ENCODE results near the gene TRABD2B. TPM values are rescaled to one million over a fixed set of nuclear protein-coding genes. Genes with fewer than 3 reads are reported as not detected.

Gene TRABD2B
- total and polyA plus RNA-seq, 2 donors from 2014 or later: 19.8 to 62.0 TPM

DNA sequence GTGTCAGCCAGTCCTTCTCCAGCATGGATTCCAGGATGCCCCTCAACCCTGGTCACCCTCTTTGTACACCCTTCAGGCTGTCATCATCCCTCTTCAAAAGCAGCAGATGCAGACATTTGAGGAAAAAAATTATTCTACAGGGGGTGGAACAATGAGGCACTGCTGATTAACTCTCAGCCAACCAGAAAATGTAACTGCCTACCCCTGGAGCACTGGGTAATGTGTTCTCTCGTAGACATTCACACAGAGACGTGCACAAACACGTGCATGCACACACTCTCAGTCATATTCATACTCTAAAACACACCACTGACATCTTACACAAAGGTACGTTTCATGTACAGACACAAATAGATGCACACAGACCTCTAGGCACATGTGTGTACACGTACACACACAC is 175.4 kb downstream of the TRABD2B start:
- Histone ChIP-seq H3K4me3 (ENCODE audit: low read length in 3 of 3) (no peak overlapping the region), H3K27me3 (ENCODE audit: control insufficient read depth, insufficient read depth, low read length) (no peaks in the 10 kb centered on the region), H3K9ac (ENCODE audit: low read length in 3 of 3) (no peak overlapping the region), H3K4me1 (ENCODE audit: control insufficient read depth in 2 of 3, insufficient read depth in 2 of 3, low read depth in 1 of 3, low read length in 3 of 3) (peaks cover 0 to 3% (median 3%) of the 10 kb centered on the region in 3 donors), H3K36me3 (ENCODE audit: control insufficient read depth in 2 of 3, insufficient read depth in 3 of 3, low read length in 3 of 3) (no peaks in the 10 kb centered on the region), H3K9me3 (ENCODE audit: control insufficient read depth in 2 of 3, insufficient read depth in 1 of 3, low read length in 3 of 3) (no peaks in the 10 kb centered on the region), H3K27ac (ENCODE audit: low read depth in 2 of 2, low read length in 2 of 2) (no peak overlapping the region)
- FAIRE-seq (no peak), DNase-seq (no peak)
- TF ChIP-seq, protein P1, sequence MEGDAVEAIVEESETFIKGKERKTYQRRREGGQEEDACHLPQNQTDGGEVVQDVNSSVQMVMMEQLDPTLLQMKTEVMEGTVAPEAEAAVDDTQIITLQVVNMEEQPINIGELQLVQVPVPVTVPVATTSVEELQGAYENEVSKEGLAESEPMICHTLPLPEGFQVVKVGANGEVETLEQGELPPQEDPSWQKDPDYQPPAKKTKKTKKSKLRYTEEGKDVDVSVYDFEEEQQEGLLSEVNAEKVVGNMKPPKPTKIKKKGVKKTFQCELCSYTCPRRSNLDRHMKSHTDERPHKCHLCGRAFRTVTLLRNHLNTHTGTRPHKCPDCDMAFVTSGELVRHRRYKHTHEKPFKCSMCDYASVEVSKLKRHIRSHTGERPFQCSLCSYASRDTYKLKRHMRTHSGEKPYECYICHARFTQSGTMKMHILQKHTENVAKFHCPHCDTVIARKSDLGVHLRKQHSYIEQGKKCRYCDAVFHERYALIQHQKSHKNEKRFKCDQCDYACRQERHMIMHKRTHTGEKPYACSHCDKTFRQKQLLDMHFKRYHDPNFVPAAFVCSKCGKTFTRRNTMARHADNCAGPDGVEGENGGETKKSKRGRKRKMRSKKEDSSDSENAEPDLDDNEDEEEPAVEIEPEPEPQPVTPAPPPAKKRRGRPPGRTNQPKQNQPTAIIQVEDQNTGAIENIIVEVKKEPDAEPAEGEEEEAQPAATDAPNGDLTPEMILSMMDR (IDR thresholded peaks at IDR 0.05; ENCODE audit: borderline replicate concordance, extremely low read depth, insufficient read depth): no peak
- intact Hi-C loops (cut with DNase I): no loop called here

- Histone ChIP-seq H3K4me1 (ENCODE audit: control insufficient read depth in 2 of 3, insufficient read depth in 2 of 3, low read depth in 1 of 3, low read length in 3 of 3) (peaks cover 3% of the 10 kb centered on the region in 3 donors), H3K9ac (ENCODE audit: low read length in 3 of 3) (no peak overlapping the region), H3K36me3 (ENCODE audit: control insufficient read depth in 2 of 3, insufficient read depth in 3 of 3, low read length in 3 of 3) (no peaks in the 10 kb centered on the region), H3K4me3 (ENCODE audit: low read length in 3 of 3) (no peak overlapping the region), H3K27ac (ENCODE audit: low read depth in 2 of 2, low read length in 2 of 2) (no peak overlapping the region), H3K9me3 (ENCODE audit: control insufficient read depth in 2 of 3, insufficient read depth in 1 of 3, low read length in 3 of 3) (no peaks in the 10 kb centered on the region), H3K27me3 (ENCODE audit: control insufficient read depth, insufficient read depth, low read length) (no peaks in the 10 kb centered on the region)
- intact Hi-C loops (cut with DNase I): no loop called here
- DNase-seq (peak in 1 of 5 donors; percentile 43), FAIRE-seq (no peak)
- TF ChIP-seq, protein P1 (IDR thresholded peaks at IDR 0.05; ENCODE audit: borderline replicate concordance, extremely low read depth, insufficient read depth): no peak
These were observed 177.7 kb downstream of the TRABD2B start for GRCh38 chr1:47819574-47819888.

- Histone ChIP-seq H3K4me1 (ENCODE audit: control insufficient read depth in 2 of 3, insufficient read depth in 2 of 3, low read depth in 1 of 3, low read length in 3 of 3) (peaks cover 3% of the 10 kb centered on the region in 3 donors), H3K4me3 (ENCODE audit: low read length in 3 of 3) (no peak overlapping the region), H3K36me3 (ENCODE audit: control insufficient read depth in 2 of 3, insufficient read depth in 3 of 3, low read length in 3 of 3) (no peaks in the 10 kb centered on the region), H3K27ac (ENCODE audit: low read depth in 2 of 2, low read length in 2 of 2) (no peak overlapping the region), H3K27me3 (ENCODE audit: control insufficient read depth, insufficient read depth, low read length) (no peaks in the 10 kb centered on the region), H3K9me3 (ENCODE audit: control insufficient read depth in 2 of 3, insufficient read depth in 1 of 3, low read length in 3 of 3) (no peaks in the 10 kb centered on the region), H3K9ac (ENCODE audit: low read length in 3 of 3) (no peak overlapping the region)
- FAIRE-seq (no peak), DNase-seq (peak in 1 of 5 donors; percentile 39)
- intact Hi-C loops (cut with DNase I): no loop called here
- TF ChIP-seq, protein P1 (IDR thresholded peaks at IDR 0.05; ENCODE audit: borderline replicate concordance, extremely low read depth, insufficient read depth): no peak
These were observed 178.3 kb downstream of the TRABD2B start for GRCh38 chr1:47818682-47819573.

Measured in kidney (tissue), 14 donors.